Memory B cell (primary cell): Measurements from ENCODE around the gene ELMO1.

ENCODE experiments used
- ATAC-seq: fragments of 150-1000 bp; cut with Tn5 transposase; 2 replicates; pipeline ENCODE4 v1.10.0; 2021; ENCODE audit warnings: low read depth, mild to moderate bottlenecking, moderate library complexity
- DNase-seq, 2 donors: peaks; one replicate each; pipeline ENCODE4 v3.0.0; 2022; ENCODE audit warnings: low spot score in 2 of 2
- H3K27ac Mint-ChIP-seq: one replicate; pipeline ENCODE4 v1.8.0; 2022; ENCODE audit warnings: mild to moderate bottlenecking, moderate library complexity, mixed read lengths
- H3K27me3 Mint-ChIP-seq: one replicate; pipeline ENCODE4 v1.8.0; 2022; ENCODE audit warnings: mixed read lengths
- H3K36me3 Mint-ChIP-seq: one replicate; pipeline ENCODE4 v1.8.0; 2022; ENCODE audit warnings: mild to moderate bottlenecking, mixed read lengths
- H3K4me1 Mint-ChIP-seq: one replicate; pipeline ENCODE4 v1.8.0; 2022; ENCODE audit warnings: mixed read lengths
- H3K4me3 Mint-ChIP-seq: one replicate; pipeline ENCODE4 v1.8.0; 2022; ENCODE audit warnings: mild to moderate bottlenecking, moderate library complexity, mixed read lengths
- H3K9me3 Mint-ChIP-seq: one replicate; pipeline ENCODE4 v1.8.0; 2022; ENCODE audit warnings: mixed read lengths

Gene ELMO1

GRCh38 chr7:37353949-37354655 lies 94.6 kb downstream of the ELMO1 start:
- H3K36me3 Mint-ChIP-seq = no peaks in the 10 kb centered on the region
- DNase-seq = no peak
- H3K4me3 Mint-ChIP-seq = peak overlapping the region; percentile 89
- H3K9me3 Mint-ChIP-seq = no peaks in the 10 kb centered on the region
- peak overlapping the region; percentile 84 for H3K27ac Mint-ChIP-seq
- no peak for ATAC-seq
- no peaks in the 10 kb centered on the region for H3K27me3 Mint-ChIP-seq
- H3K4me1 Mint-ChIP-seq = peaks cover 55% of the 10 kb centered on the region

- ATAC-seq (peak; percentile 87), DNase-seq (peak; percentile 62 to 65)
- H3K27me3 Mint-ChIP-seq = no peaks in the 10 kb centered on the region
- no peaks in the 10 kb centered on the region for H3K9me3 Mint-ChIP-seq
- peak overlapping the region; percentile 89 for H3K4me3 Mint-ChIP-seq
- H3K4me1 Mint-ChIP-seq = peaks cover 51% of the 10 kb centered on the region
- H3K27ac Mint-ChIP-seq = peak overlapping the region; percentile 84
- no peaks in the 10 kb centered on the region for H3K36me3 Mint-ChIP-seq
Measured at GRCh38 chr7:37352974-37353948, 95.4 kb downstream of the ELMO1 start.

- Mint-ChIP-seq H3K27ac (peak overlapping the region; percentile 84), H3K36me3 (no peaks in the 10 kb centered on the region), H3K4me1 (peaks cover 53% of the 10 kb centered on the region), H3K27me3 (no peaks in the 10 kb centered on the region), H3K9me3 (no peaks in the 10 kb centered on the region), H3K4me3 (peak overlapping the region; percentile 89)
- ATAC-seq (no peak), DNase-seq (no peak)
Measured at GRCh38 chr7:37352251-37352880, 96.3 kb downstream of the ELMO1 start.

- Mint-ChIP-seq H3K4me1 (peaks cover 50% of the 10 kb centered on the region), H3K27ac (no peak overlapping the region), H3K36me3 (no peaks in the 10 kb centered on the region), H3K27me3 (no peaks in the 10 kb centered on the region), H3K4me3 (no peak overlapping the region), H3K9me3 (no peaks in the 10 kb centered on the region)
- ATAC-seq = no peak
- no peak for DNase-seq
Measured at GRCh38 chr7:37351716-37352115, 96.9 kb downstream of the ELMO1 start.

GRCh38 chr7:37349979-37350590 lies 98.6 kb downstream of the ELMO1 start:
- DNase-seq (no peak), ATAC-seq (no peak)
- Mint-ChIP-seq H3K4me1 (peaks cover 44% of the 10 kb centered on the region), H3K36me3 (no peaks in the 10 kb centered on the region), H3K4me3 (peak overlapping the region; percentile 9), H3K27me3 (no peaks in the 10 kb centered on the region), H3K27ac (peak overlapping the region; percentile 85), H3K9me3 (no peaks in the 10 kb centered on the region)

GRCh38 chr7:37348982-37349381 lies 99.7 kb downstream of the ELMO1 start:
- Mint-ChIP-seq H3K27ac (no peak overlapping the region), H3K27me3 (no peaks in the 10 kb centered on the region)

GRCh38 chr7:37346761-37347160 lies 101.9 kb downstream of the ELMO1 start:
- no peaks in the 10 kb centered on the region for H3K36me3 Mint-ChIP-seq
- no peaks in the 10 kb centered on the region for H3K9me3 Mint-ChIP-seq
- peaks cover 39% of the 10 kb centered on the region for H3K4me1 Mint-ChIP-seq
- H3K27me3 Mint-ChIP-seq = no peaks in the 10 kb centered on the region
- peak overlapping the region; percentile 74 for H3K27ac Mint-ChIP-seq
- DNase-seq (no peak), ATAC-seq (no peak)
- H3K4me3 Mint-ChIP-seq = no peak overlapping the region

More at GRCh38 chr7:37348982-37349381, 99.7 kb downstream of the ELMO1 start:
- DNase-seq (no peak), ATAC-seq (no peak)
- peaks cover 40% of the 10 kb centered on the region for H3K4me1 Mint-ChIP-seq
- H3K9me3 Mint-ChIP-seq = no peaks in the 10 kb centered on the region
- no peaks in the 10 kb centered on the region for H3K36me3 Mint-ChIP-seq
- no peak overlapping the region for H3K4me3 Mint-ChIP-seq

GRCh38 chr7:37344886-37345579 lies 103.6 kb downstream of the ELMO1 start:
- ATAC-seq (peak; percentile 16), DNase-seq (peak in 1 of 2 donors; percentile 14)
- H3K36me3 Mint-ChIP-seq = peaks cover 2% of the 10 kb centered on the region
- H3K9me3 Mint-ChIP-seq = no peaks in the 10 kb centered on the region
- H3K27me3 Mint-ChIP-seq = no peaks in the 10 kb centered on the region
- peak overlapping the region; percentile 92 for H3K27ac Mint-ChIP-seq
- peak overlapping the region; percentile 75 for H3K4me3 Mint-ChIP-seq
- H3K4me1 Mint-ChIP-seq = peaks cover 43% of the 10 kb centered on the region

GRCh38 chr7:37342688-37343471 lies 105.8 kb downstream of the ELMO1 start:
- H3K4me1 Mint-ChIP-seq = peaks cover 45% of the 10 kb centered on the region
- peaks cover 5% of the 10 kb centered on the region for H3K36me3 Mint-ChIP-seq
- H3K9me3 Mint-ChIP-seq = no peaks in the 10 kb centered on the region

GRCh38 chr7:37342176-37342687 lies 106.4 kb downstream of the ELMO1 start:
- DNase-seq (no peak), ATAC-seq (peak; percentile 7)
- Mint-ChIP-seq H3K4me1 (peaks cover 45% of the 10 kb centered on the region), H3K27ac (peak overlapping the region; percentile 92), H3K4me3 (peak overlapping the region; percentile 92), H3K27me3 (no peaks in the 10 kb centered on the region), H3K9me3 (no peaks in the 10 kb centered on the region), H3K36me3 (peaks cover 5% of the 10 kb centered on the region)

More at GRCh38 chr7:37342688-37343471, 105.8 kb downstream of the ELMO1 start:
- H3K27ac Mint-ChIP-seq = peak overlapping the region; percentile 92
- DNase-seq = peak; percentile 59 to 67
- peak; percentile 91 for ATAC-seq
- H3K27me3 Mint-ChIP-seq = no peaks in the 10 kb centered on the region
- peak overlapping the region; percentile 92 for H3K4me3 Mint-ChIP-seq

- H3K4me3 Mint-ChIP-seq = peak overlapping the region; percentile 76
- ATAC-seq = no peak
- H3K36me3 Mint-ChIP-seq = peaks cover 5% of the 10 kb centered on the region
Measured at GRCh38 chr7:37341033-37341630, 107.5 kb downstream of the ELMO1 start.

GRCh38 chr7:37338966-37339365 lies 109.7 kb downstream of the ELMO1 start:
- Mint-ChIP-seq H3K27ac (peak overlapping the region; percentile 89), H3K4me3 (no peak overlapping the region), H3K4me1 (peaks cover 47% of the 10 kb centered on the region), H3K9me3 (peaks cover 2% of the 10 kb centered on the region), H3K36me3 (peaks cover 5% of the 10 kb centered on the region), H3K27me3 (no peaks in the 10 kb centered on the region)
- ATAC-seq (no peak), DNase-seq (no peak)

More at GRCh38 chr7:37341033-37341630, 107.5 kb downstream of the ELMO1 start:
- Mint-ChIP-seq H3K9me3 (peaks cover 2% of the 10 kb centered on the region), H3K27me3 (no peaks in the 10 kb centered on the region), H3K4me1 (peaks cover 50% of the 10 kb centered on the region), H3K27ac (peak overlapping the region; percentile 89)
- DNase-seq = no peak
